ENCODE measurements around the gene POM121C.
A peak's percentile ranks its signal among the peaks of the same experiment; 100 is the strongest.
"Not testable (repeated sequence)": the region's sequence is repeated elsewhere in the genome, so short reads cannot be mapped to it uniquely, and the experiment has no call there.

POM121C gene

GRCh38 chr7:75485979-75486643 lies at the start of gene POM121C:
Gene POM121C, minus strand, starts transcription at chr7:75486299. Its CDS starts 44,803 bp downstream, at chr7:75441496.
- peak; percentile 57 for DNase-seq (ENCODE audit: low read depth)

- DNase-seq (ENCODE audit: low read depth): peak; percentile 31
Measured at GRCh38 chr7:75534727-75535307, 48.7 kb upstream of the POM121C start.

GRCh38 chr7:75533926-75534325 lies 47.8 kb upstream of the POM121C start:
- DNase-seq (ENCODE audit: low read depth): no peak

GRCh38 chr7:75532639-75533038 lies 46.5 kb upstream of the POM121C start:
- DNase-seq (ENCODE audit: low read depth): no peak

GRCh38 chr7:75531359-75531821 lies 45.3 kb upstream of the POM121C start:
- peak; percentile 17 for DNase-seq (ENCODE audit: low read depth)

- DNase-seq (ENCODE audit: low read depth): not testable (repeated sequence)
Measured at GRCh38 chr7:75527224-75527722, 41.2 kb upstream of the POM121C start.

GRCh38 chr7:75521727-75522126 lies 35.6 kb upstream of the POM121C start:
- not testable (repeated sequence) for DNase-seq (ENCODE audit: low read depth)

- not testable (repeated sequence) for DNase-seq (ENCODE audit: low read depth)
Measured at GRCh38 chr7:75518842-75519241, 32.7 kb upstream of the POM121C start.

- not testable (repeated sequence) for DNase-seq (ENCODE audit: low read depth)
Measured at GRCh38 chr7:75509033-75509432, 22.9 kb upstream of the POM121C start.

- not testable (repeated sequence) for DNase-seq (ENCODE audit: low read depth)
Measured at GRCh38 chr7:75492020-75492419, 5.9 kb upstream of the POM121C start, which contains the start of gene SPDYE5. Gene SPDYE5, plus strand, starts transcription at chr7:75492320. Its CDS starts 1,728 bp downstream, at chr7:75494048.

- not testable (repeated sequence) for DNase-seq (ENCODE audit: low read depth)
Measured at GRCh38 chr7:75485355-75485978, 632 bp downstream of the POM121C start.

- not testable (repeated sequence) for DNase-seq (ENCODE audit: low read depth)
Measured at GRCh38 chr7:75480313-75480712, 5.8 kb downstream of the POM121C start.

GRCh38 chr7:75477457-75477856 lies 8.6 kb downstream of the POM121C start:
- DNase-seq (ENCODE audit: low read depth): not testable (repeated sequence)

GRCh38 chr7:75470166-75470565 lies 15.9 kb downstream of the POM121C start:
- DNase-seq (ENCODE audit: low read depth): not testable (repeated sequence)

GRCh38 chr7:75460541-75460940 lies 25.6 kb downstream of the POM121C start:
- DNase-seq (ENCODE audit: low read depth): not testable (repeated sequence)

GRCh38 chr7:75458034-75458433 lies 28.1 kb downstream of the POM121C start:
- DNase-seq (ENCODE audit: low read depth): not testable (repeated sequence)

GRCh38 chr7:75456403-75456802 lies 29.7 kb downstream of the POM121C start:
- not testable (repeated sequence) for DNase-seq (ENCODE audit: low read depth)

- not testable (repeated sequence) for DNase-seq (ENCODE audit: low read depth)
Measured at GRCh38 chr7:75452494-75452955, 33.6 kb downstream of the POM121C start.

- not testable (repeated sequence) for DNase-seq (ENCODE audit: low read depth)
Measured at GRCh38 chr7:75449946-75450345, 36.2 kb downstream of the POM121C start.

- DNase-seq (ENCODE audit: low read depth): not testable (repeated sequence)
Measured at GRCh38 chr7:75442465-75443111, 43.5 kb downstream of the POM121C start.

GRCh38 chr7:75442101-75442464 lies 44.0 kb downstream of the POM121C start:
- DNase-seq (ENCODE audit: low read depth): not testable (repeated sequence)

- not testable (repeated sequence) for DNase-seq (ENCODE audit: low read depth)
Measured at GRCh38 chr7:75439000-75439399, 47.1 kb downstream of the POM121C start.
